Activated CD8-positive, alpha-beta T cell treated with anti-CD3 and anti-CD28 coated beads, Interleukin-2, amount 10 ng/mL, durations not matched to agents 7 days and 5 days (primary cell): ENCODE results near the gene PITPNC1. TPM values are rescaled to one million over a fixed set of nuclear protein-coding genes. Genes with fewer than 3 reads are reported as not detected.

Experiments used
- ATAC-seq: fragments of 150-1000 bp; cut with Tn5 transposase; one replicate; pipeline ENCODE4 v1.10.0; 2021; ENCODE audit warnings: moderate library complexity
- CTCF ChIA-PET: fragments of 350-600 bp; sonication (Branson Sonifier 250); formaldehyde crosslinking; loops from one replicate; lab custom pipeline; 2021; ENCODE audit warnings: antibody characterized with exemption; lab: Charles Lee
- POLR2A ChIA-PET: fragments of 350-600 bp; sonication (Branson Sonifier 250); formaldehyde crosslinking; loops from one replicate; lab custom pipeline; 2021; ENCODE audit warnings: antibody characterized with exemption; lab: Charles Lee
- DNase-seq: peaks from one replicate; pipeline ENCODE4 v3.0.0-alpha.2; 2020
- H3K27ac Mint-ChIP-seq: one replicate; pipeline ENCODE4 v1.8.0; 2021; ENCODE audit warnings: mild to moderate bottlenecking, mixed read lengths
- H3K27me3 Mint-ChIP-seq: one replicate; pipeline ENCODE4 v1.8.0; 2021; ENCODE audit warnings: low read depth, mixed read lengths
- H3K36me3 Mint-ChIP-seq: one replicate; pipeline ENCODE4 v1.8.0; 2021; ENCODE audit warnings: low read depth, mixed read lengths
- H3K4me1 Mint-ChIP-seq: one replicate; pipeline ENCODE4 v1.8.0; 2021; ENCODE audit warnings: low read depth, mixed read lengths
- H3K4me3 Mint-ChIP-seq: one replicate; pipeline ENCODE4 v1.8.0; 2021; ENCODE audit warnings: mild to moderate bottlenecking, mixed read lengths
- H3K9me3 Mint-ChIP-seq: one replicate; pipeline ENCODE4 v1.8.0; 2022; ENCODE audit warnings: mixed read lengths; ENCODE audit not compliant: insufficient read depth
- total RNA-seq, 2 experiments: library from RNA; stranded (reverse); gene quantifications; one replicate each; pipeline ENCODE4 v1.2.3, GENCODE V29; 2021

PITPNC1 gene
- total RNA-seq, 2 experiments from 2014 or later, result 74.0 to 76.5 TPM

DNA sequence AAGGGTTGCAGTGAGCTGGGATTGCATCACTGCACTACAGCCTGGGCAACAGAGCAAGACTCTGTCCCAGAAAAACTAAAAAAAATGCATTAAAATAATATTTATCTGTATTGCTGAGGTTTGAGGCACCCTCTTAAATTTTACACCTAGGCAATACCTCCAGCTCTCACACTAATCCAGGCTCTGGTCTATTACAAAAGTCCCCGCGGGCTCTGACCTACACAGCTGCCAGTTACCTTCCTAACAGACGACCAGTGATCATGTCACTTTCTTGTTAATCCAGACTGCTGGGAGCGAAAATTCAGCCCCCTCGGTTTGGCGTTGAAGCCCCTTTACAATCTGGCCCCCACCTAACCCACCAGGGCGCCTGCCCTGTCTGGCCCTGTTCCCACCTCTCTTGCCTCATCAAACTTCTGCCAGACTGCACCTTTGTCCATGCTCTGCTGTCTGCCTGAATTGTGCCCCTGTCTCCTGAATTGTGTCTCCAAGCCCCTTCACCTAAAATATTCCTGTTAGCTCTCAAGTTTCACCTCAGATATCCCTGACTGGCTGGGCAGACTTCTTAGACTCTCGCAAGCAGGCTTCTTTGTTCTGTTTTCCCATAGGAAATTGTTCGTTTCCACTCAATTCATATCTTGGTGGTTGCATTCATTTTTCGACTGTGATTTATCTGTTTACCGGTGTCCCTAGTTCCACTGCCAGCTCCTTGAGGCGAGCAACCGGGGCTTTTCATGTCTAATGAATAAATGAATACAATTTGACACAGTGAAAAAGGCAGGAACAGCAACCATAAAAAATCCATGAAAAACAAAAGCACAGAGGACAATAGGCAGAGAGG, 65.9 kb downstream of the PITPNC1 start:
- Mint-ChIP-seq H3K27ac (peak overlapping the region; percentile 79), H3K4me1 (peaks cover 62% of the 10 kb centered on the region), H3K27me3 (no peaks in the 10 kb centered on the region), H3K4me3 (no peak overlapping the region), H3K9me3 (no peaks in the 10 kb centered on the region), H3K36me3 (peaks cover 35% of the 10 kb centered on the region)
- no peak for DNase-seq
- ChIA-PET CTCF (interaction anchor here (0.6 to 7.7 kb wide), 6 partner anchors 9 to 64 kb away, joined by 3 to 110 read pairs (median 20); no protein-coding TSS in a partner anchor), POLR2A (interaction anchor here (3.4 to 8.0 kb wide), 3 partner anchors 10 to 54 kb away, joined by 33 to 190 read pairs (median 124); no protein-coding TSS in a partner anchor)
- no peak for ATAC-seq

DNA sequence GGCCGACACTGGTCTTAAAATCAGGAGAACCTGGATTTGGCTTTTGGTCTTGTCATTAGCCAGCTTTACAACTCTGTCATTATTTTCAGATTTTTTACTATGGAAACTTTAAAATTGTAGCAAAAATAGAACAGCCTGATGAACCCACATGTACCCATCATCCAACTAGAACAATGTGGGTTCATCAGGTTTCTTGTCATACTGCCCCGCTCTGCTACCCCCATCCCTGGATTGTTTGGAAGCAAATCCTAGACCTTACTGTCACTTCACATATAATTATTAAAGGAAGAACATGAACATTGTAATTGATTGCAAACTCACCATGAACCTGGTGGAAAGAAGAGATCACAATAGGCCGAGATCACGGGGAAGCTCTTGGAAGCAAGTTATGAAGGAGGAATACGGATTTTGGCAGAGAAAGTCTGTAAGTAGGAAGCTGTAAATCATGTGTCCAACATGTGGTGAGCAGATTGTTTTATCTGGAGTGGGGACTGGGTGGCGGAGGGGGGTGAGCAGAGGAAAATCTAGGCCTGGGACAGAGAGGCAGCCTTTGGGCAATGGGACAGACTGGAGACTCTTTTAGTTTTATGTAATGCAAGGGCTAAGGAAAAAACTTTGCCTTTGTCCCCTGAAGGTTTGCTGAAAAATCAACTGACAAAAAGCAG, 67.0 kb downstream of the PITPNC1 start:
- ATAC-seq (no peak), DNase-seq (no peak)
- H3K9me3 Mint-ChIP-seq, result no peaks in the 10 kb centered on the region
- no peaks in the 10 kb centered on the region for H3K27me3 Mint-ChIP-seq
- peaks cover 61% of the 10 kb centered on the region for H3K4me1 Mint-ChIP-seq
- H3K4me3 Mint-ChIP-seq, result no peak overlapping the region
- H3K36me3 Mint-ChIP-seq, result peaks cover 39% of the 10 kb centered on the region
- CTCF ChIA-PET, result interaction anchor here (1.0 to 7.7 kb wide), 3 partner anchors 31 to 65 kb away, joined by 3 to 110 read pairs (median 4); no protein-coding TSS in a partner anchor
- no peak overlapping the region for H3K27ac Mint-ChIP-seq
- POLR2A ChIA-PET, result no interaction called here

DNA sequence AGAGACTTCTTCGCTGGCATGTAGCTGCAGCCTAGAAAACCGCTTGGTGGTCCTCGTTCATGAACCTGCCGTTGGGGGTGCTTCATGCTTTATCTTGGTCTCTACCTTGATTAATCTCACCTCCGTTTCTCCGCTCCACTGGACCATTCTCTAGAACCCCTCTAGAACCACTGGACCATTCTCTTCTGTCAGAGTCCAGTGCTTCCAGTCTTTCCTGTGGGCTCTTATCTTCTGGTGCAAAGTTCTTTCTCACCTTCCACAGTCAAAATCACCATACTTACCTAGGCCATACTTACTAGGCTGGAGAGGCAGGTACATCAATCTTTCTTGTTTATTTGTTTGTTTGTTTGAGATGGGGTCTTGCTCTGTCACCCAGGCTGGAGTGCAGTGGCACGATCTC, 71.4 kb downstream of the PITPNC1 start:
- ChIA-PET CTCF (no interaction called here), POLR2A (interaction anchor here (0.7 to 9.4 kb wide), 2 partner anchors 9 to 30 kb away, joined by 3 to 190 read pairs; no protein-coding TSS in a partner anchor)
- H3K9me3 Mint-ChIP-seq, result no peaks in the 10 kb centered on the region
- DNase-seq, result no peak
- no peak overlapping the region for H3K4me3 Mint-ChIP-seq
- ATAC-seq, result no peak
- H3K36me3 Mint-ChIP-seq, result peaks cover 61% of the 10 kb centered on the region
- H3K27ac Mint-ChIP-seq, result no peak overlapping the region
- H3K4me1 Mint-ChIP-seq, result peaks cover 72% of the 10 kb centered on the region
- H3K27me3 Mint-ChIP-seq, result no peaks in the 10 kb centered on the region

DNA sequence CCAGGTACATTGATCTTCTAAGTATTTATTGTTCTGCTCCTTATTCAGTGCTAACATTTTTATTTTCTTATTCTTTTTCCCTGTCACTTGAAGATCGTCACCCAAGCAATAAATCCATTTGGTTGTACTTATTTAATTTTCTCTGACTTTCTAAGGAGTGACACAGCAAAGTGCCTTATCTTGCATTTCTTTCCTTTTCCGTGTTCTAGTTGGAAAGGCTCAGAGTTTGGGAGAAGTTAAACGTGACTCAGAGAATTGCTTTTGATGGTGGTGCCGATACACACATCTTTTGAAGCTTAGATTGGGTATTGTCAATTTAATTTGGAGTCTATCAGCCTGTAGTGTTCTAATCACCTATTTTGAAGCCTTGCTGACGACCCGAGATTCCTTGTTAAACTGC, 72.0 kb downstream of the PITPNC1 start:
- DNase-seq, result no peak
- no peak for ATAC-seq
- peaks cover 75% of the 10 kb centered on the region for H3K4me1 Mint-ChIP-seq
- H3K27me3 Mint-ChIP-seq, result no peaks in the 10 kb centered on the region
- peaks cover 60% of the 10 kb centered on the region for H3K36me3 Mint-ChIP-seq
- H3K4me3 Mint-ChIP-seq, result peak overlapping the region; percentile 49
- H3K27ac Mint-ChIP-seq, result peak overlapping the region; percentile 96
- CTCF ChIA-PET, result interaction anchor here (0.7 to 2.9 kb wide), 6 partner anchors 8 to 74 kb away, joined by 3 to 27 read pairs (median 4); no protein-coding TSS in a partner anchor
- H3K9me3 Mint-ChIP-seq, result no peaks in the 10 kb centered on the region
- POLR2A ChIA-PET, result interaction anchor here (0.5 to 9.4 kb wide), 8 partner anchors 10 to 377 kb away, joined by 3 to 190 read pairs (median 6); no protein-coding TSS in a partner anchor

DNA sequence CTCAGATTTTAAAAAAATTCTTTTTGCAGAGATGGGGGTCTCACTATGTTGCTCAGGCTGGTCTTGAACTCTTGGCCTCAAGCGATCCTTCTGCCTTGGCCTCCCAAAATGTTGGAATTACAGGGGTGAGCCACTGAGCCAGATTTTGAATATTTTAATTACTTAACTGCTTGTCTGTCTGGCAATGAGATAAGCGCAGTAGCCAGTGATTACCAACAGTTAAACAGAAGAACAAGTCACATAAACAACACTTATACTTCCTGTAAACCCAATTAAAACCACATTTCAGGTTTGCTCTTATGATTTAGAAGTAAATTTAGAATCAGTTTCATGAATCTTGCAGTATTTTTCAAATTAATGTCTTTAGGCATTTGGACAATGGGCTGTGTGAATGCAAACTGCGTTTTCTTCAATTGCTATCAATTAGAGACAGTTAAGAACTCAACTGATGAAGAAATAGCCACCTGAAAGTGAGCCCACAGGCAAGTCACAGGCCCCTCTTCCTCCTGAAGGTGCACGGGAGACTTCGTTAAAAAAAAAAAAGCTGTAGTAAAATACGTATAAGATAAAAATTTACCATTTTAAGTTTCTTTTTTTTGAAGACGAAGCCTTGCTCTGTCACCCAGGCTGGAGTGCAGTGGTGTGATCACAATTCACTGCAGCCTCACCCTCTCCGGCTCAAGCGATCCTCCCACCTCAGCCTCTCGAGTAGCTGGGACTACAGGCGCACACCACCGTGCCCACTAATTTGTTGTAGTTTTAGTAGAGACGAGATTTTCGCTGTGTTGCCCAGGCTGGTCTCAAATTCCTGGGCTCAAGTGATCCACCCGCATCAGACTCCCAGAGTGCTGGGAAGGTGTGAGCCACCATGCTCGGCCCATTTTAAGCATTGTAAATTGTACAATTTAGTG, 73.0 kb downstream of the PITPNC1 start:
- Mint-ChIP-seq H3K36me3 (peaks cover 56% of the 10 kb centered on the region), H3K9me3 (no peaks in the 10 kb centered on the region), H3K4me1 (peaks cover 76% of the 10 kb centered on the region), H3K27me3 (no peaks in the 10 kb centered on the region), H3K27ac (peak overlapping the region; percentile 96), H3K4me3 (peak overlapping the region; percentile 49)
- no peak for DNase-seq
- ATAC-seq, result no peak
- ChIA-PET CTCF (interaction anchor here (0.7 to 4.6 kb wide), 8 partner anchors 8 to 75 kb away, joined by 3 to 43 read pairs (median 4); no protein-coding TSS in a partner anchor), POLR2A (interaction anchor here (0.5 to 9.4 kb wide), 10 partner anchors 11 to 376 kb away, joined by 3 to 190 read pairs (median 4); no protein-coding TSS in a partner anchor)

DNA sequence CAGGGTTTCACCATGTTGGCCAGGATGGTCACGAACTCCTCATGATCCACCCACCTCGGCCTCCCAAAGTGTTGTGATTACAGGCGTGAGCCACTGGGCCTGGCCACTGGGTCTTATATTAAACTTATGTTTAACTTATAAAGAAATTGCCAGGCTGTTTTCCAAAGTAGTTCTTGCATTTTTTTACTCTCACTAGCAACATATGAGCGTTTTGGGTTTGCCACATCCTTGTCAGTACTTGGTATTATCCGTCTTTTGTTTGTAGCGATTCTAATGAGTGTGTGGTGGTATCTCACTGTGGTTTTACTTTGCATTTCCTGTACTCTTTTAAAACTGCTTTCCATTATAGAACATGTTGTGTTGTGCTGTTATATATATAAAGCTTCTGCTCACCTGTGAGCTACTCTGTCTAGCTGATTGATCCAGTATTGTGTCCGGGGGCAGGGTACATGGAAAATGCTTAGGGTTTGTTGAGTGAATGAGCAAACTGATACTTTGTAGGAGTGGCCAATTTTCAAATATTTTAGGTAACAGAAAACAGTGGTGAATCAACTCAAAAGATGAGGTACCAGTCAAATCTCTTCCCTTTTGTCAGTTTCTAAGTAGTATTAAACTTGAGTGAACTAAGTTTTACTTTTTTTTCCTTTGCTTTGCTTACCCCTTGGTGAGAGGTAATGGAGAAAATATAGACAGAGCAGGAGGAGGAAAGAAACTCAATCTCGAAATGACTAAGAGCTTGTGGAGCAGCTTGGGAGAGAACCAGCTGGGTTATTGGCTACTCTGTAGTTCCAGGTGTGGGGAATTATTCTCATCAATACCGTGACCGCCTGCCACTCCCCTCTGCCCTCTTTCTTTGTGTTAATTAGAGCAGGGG, 75.8 kb downstream of the PITPNC1 start:
- ChIA-PET POLR2A (interaction anchor here (0.6 to 9.4 kb wide), 16 partner anchors 10 to 109 kb away, joined by 3 to 190 read pairs (median 7); no protein-coding TSS in a partner anchor), CTCF (interaction anchor here (0.9 to 5.6 kb wide), 13 partner anchors 10 to 74 kb away, joined by 3 to 57 read pairs (median 5); no protein-coding TSS in a partner anchor)
- Mint-ChIP-seq H3K4me3 (peak overlapping the region; percentile 67), H3K27ac (peak overlapping the region; percentile 96), H3K4me1 (peaks cover 88% of the 10 kb centered on the region), H3K36me3 (peaks cover 63% of the 10 kb centered on the region), H3K9me3 (peaks cover 4% of the 10 kb centered on the region), H3K27me3 (no peaks in the 10 kb centered on the region)
- ATAC-seq (peak; percentile 84), DNase-seq (peak; percentile 68)

DNA sequence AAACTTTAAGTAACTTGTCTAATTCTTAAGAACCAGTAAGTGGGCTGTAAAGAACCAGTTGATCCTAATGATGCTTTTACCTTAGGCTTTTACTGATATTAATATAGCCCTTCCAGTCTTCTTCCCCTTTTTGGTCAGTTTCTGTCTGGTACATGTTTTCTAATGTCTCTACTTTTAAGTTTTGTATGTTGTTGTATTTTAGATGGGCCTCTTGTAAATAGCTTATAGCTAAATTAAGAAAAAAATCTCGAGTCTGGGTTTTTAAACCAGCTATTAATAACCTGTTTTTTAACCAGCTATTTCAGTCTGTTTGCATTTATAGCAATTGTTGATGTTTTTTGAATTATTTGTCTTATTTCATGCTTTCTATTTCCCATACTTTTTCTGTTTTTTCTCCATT, 79.0 kb downstream of the PITPNC1 start:
- Mint-ChIP-seq H3K36me3 (peaks cover 63% of the 10 kb centered on the region), H3K4me3 (no peak overlapping the region), H3K4me1 (peaks cover 80% of the 10 kb centered on the region), H3K9me3 (peaks cover 13% of the 10 kb centered on the region), H3K27me3 (no peaks in the 10 kb centered on the region), H3K27ac (peak overlapping the region; percentile 22)
- ChIA-PET CTCF (interaction anchor here (0.9 to 5.6 kb wide), 7 partner anchors 12 to 80 kb away, joined by 3 to 57 read pairs (median 4); no protein-coding TSS in a partner anchor), POLR2A (interaction anchor here (0.5 to 9.4 kb wide), 4 partner anchors 8 to 19 kb away, joined by 3 to 190 read pairs (median 6); no protein-coding TSS in a partner anchor)
- DNase-seq (no peak), ATAC-seq (no peak)

DNA sequence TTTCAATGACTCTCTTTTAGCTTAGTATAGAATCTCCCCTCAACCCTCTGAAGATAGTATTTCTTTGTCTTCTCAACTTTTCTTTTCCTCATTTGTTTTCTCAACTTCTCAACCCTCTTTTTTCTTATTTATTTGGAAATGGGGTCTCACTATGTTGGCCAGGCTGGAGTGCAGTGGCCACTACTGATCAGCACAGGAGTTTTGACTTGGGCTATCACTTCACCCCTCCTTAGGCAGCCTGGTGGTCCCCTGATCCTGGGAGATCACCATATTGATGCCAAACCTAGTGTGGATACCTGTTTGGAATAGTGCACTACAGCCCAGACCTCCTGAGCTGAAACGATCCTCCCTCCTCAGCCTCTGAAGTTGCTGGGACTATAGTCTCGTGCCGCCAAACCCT, 79.8 kb downstream of the PITPNC1 start:
- Mint-ChIP-seq H3K27ac (no peak overlapping the region), H3K4me1 (peaks cover 80% of the 10 kb centered on the region), H3K9me3 (peaks cover 13% of the 10 kb centered on the region), H3K36me3 (peaks cover 64% of the 10 kb centered on the region), H3K27me3 (no peaks in the 10 kb centered on the region), H3K4me3 (no peak overlapping the region)
- ChIA-PET POLR2A (interaction anchor here (1.4 to 9.4 kb wide), 3 partner anchors 13 to 18 kb away, joined by 6 to 190 read pairs (median 6); no protein-coding TSS in a partner anchor), CTCF (interaction anchor here (0.9 to 5.6 kb wide), 7 partner anchors 11 to 81 kb away, joined by 3 to 57 read pairs (median 4); no protein-coding TSS in a partner anchor)
- DNase-seq (no peak), ATAC-seq (no peak)

DNA sequence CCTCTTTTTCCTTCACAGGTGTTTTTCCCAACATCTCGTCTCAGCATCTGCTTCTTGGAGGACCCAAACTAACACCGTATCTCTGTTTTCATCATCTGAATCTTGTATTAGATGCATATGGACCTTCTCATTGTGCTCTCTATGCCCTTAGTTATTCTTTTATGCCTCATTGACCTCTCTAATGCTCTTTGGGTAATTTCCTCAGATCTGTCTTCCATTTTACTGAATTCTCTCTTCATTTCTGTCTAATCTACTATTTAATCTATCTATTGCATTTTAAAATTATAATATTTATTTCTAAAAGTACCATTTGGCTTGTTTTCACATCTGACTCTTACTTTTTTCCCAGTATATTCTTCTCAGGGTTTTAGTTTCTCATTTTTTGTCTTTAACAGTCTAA, 81.1 kb downstream of the PITPNC1 start:
- CTCF ChIA-PET, result no interaction called here
- peaks cover 54% of the 10 kb centered on the region for H3K36me3 Mint-ChIP-seq
- ATAC-seq, result no peak
- H3K4me3 Mint-ChIP-seq, result no peak overlapping the region
- H3K27ac Mint-ChIP-seq, result no peak overlapping the region
- H3K9me3 Mint-ChIP-seq, result peaks cover 13% of the 10 kb centered on the region
- peaks cover 75% of the 10 kb centered on the region for H3K4me1 Mint-ChIP-seq
- POLR2A ChIA-PET, result no interaction called here
- no peaks in the 10 kb centered on the region for H3K27me3 Mint-ChIP-seq
- DNase-seq, result no peak

DNA sequence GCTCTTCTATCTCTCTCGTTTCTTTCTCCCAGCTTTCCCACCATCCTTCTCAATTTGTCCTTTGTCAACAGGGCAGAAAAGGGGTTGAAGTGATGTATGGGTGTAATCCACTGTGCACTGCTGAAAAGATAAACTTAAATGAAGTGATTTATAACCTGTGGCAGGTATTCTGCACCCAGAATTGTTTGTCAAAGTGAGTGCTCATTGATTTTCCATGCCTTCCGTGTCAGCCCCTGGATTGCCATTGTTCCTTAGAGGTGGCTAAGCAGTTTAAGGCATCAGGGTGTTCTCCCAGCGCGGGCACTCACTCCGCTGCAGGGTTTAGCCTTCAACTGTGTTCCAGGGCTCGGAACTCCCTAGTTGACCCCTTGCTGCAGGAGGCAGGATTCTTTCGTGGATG, 82.9 kb downstream of the PITPNC1 start:
- Mint-ChIP-seq H3K4me3 (no peak overlapping the region), H3K27me3 (no peaks in the 10 kb centered on the region), H3K4me1 (peaks cover 74% of the 10 kb centered on the region), H3K27ac (no peak overlapping the region), H3K9me3 (peaks cover 13% of the 10 kb centered on the region), H3K36me3 (peaks cover 49% of the 10 kb centered on the region)
- ChIA-PET CTCF (interaction anchor here (0.8 to 5.5 kb wide), 7 partner anchors 8 to 70 kb away, joined by 3 to 34 read pairs (median 3); no protein-coding TSS in a partner anchor), POLR2A (interaction anchor here (1.0 to 1.7 kb wide), 3 partner anchors 18 to 81 kb away, joined by 3 to 8 read pairs (median 3); no protein-coding TSS in a partner anchor)
- no peak for ATAC-seq
- DNase-seq, result no peak
